GM12878 (cell line): ENCODE data around the gene NFASC. TPM values are rescaled to one million over a fixed set of nuclear protein-coding genes. Genes with fewer than 3 reads are reported as not detected.

Source experiments
- ATAC-seq: fragments of 200-7000 bp; cut with Tn5 transposase; 3 replicates; pipeline ENCODE4 v1.9.1; 2020; ENCODE audit warnings: mild to moderate bottlenecking, moderate library complexity
- BruUV-seq: library from RNA; stranded (reverse); fragments of 400-500 nt; replicated peaks from 2 replicates; lab custom pipeline; 2021; lab: Mats Ljungman, UMichigan
- CTCF ChIA-PET: fragments of 300-600 bp; sonication (Branson Sonifier 250); formaldehyde crosslinking; extraction: SDS; loops from one replicate; lab custom pipeline; 2021; ENCODE audit warnings: inconsistent platforms; lab: Yijun Ruan, JAX
- POLR2A ChIA-PET: fragments of 350-600 bp; formaldehyde crosslinking; extraction: SDS; loops from one replicate; lab custom pipeline; 2021; ENCODE audit warnings: inconsistent platforms; lab: Charles Lee
- RAD21 ChIA-PET: fragments of 300-600 bp; sonication (Branson Sonifier 250); formaldehyde crosslinking; loops from one replicate; lab custom pipeline; 2023; ENCODE audit warnings: antibody characterized with exemption; ENCODE audit not compliant: unreplicated experiment; lab: Charles Lee
- SMC1A ChIA-PET: fragments of 300-600 bp; sonication (Branson Sonifier 250); formaldehyde crosslinking; loops from one replicate; lab custom pipeline; 2023; ENCODE audit not compliant: unreplicated experiment, uncharacterized antibody; lab: Charles Lee
- DNase-seq: peaks from one replicate; pipeline ENCODE4 v3.0.0-alpha.2; 2011; ENCODE audit warnings: low read depth, low spot score
- FAIRE-seq: peaks from 3 replicates; lab custom pipeline; 2011; peaks lifted over from hg19 to GRCh38; lab: Jason Lieb, UNC
- H2AFZ ChIP-seq: 2 replicates; pipeline ENCODE4 v1.6.0; 2011; ENCODE audit warnings: low read depth, low read length, control low read depth; ENCODE audit not compliant: control insufficient read depth
- H3K27ac ChIP-seq: 2 replicates; pipeline ENCODE4 v1.5.1; 2011; ENCODE audit warnings: control low read depth; ENCODE audit not compliant: control insufficient read depth, insufficient read depth
- H3K27me3 ChIP-seq, 2 experiments: replicated peaks in 1 of 2; 2 replicates each; pipeline versions ENCODE4 v1.6.0 to v1.6.1; 2011; ENCODE audit warnings: low read length in 1 of 2; ENCODE audit not compliant: control insufficient read depth in 2 of 2, insufficient read depth in 2 of 2
- H3K36me3 ChIP-seq, 2 experiments: 2 replicates each; pipeline ENCODE4 v1.5.1; 2011; ENCODE audit warnings: low read length in 1 of 2; ENCODE audit not compliant: control insufficient read depth in 2 of 2, insufficient read depth in 2 of 2
- H3K4me1 ChIP-seq: 2 replicates; pipeline ENCODE4 v1.6.1; 2011; ENCODE audit warnings: mild to moderate bottlenecking, low read length, moderate library complexity, mixed read lengths; ENCODE audit not compliant: control insufficient read depth, insufficient read depth
- H3K4me2 ChIP-seq: 2 replicates; pipeline ENCODE4 v1.6.0; 2011; ENCODE audit warnings: control low read depth; ENCODE audit not compliant: control insufficient read depth, insufficient read depth
- H3K4me3 ChIP-seq: fragments of 200-600 bp; sonication (generic); 2 replicates; pipeline ENCODE4 v1.5.1; 2016
- H3K79me2 ChIP-seq: 2 replicates; pipeline ENCODE4 v1.6.0; 2011; ENCODE audit warnings: low read length; ENCODE audit not compliant: control insufficient read depth, insufficient read depth
- H3K9ac ChIP-seq: 2 replicates; pipeline ENCODE4 v1.8.0; 2011; ENCODE audit warnings: low read length, control low read depth, mixed read lengths; ENCODE audit not compliant: control insufficient read depth, insufficient read depth
- H3K9me3 ChIP-seq: replicated peaks from 3 replicates; pipeline ENCODE4 v1.5.1; 2011; ENCODE audit warnings: mild to moderate bottlenecking, low read length; ENCODE audit not compliant: control insufficient read depth, insufficient read depth
- H4K20me1 ChIP-seq: 2 replicates; pipeline ENCODE4 v1.6.0; 2011; ENCODE audit not compliant: control insufficient read depth, insufficient read depth
- ATF7 ChIP-seq: fragments of 450-650 bp; IDR thresholded peaks from 2 replicates; pipeline ENCODE4 v1.6.1; 2016; ENCODE audit warnings: low read depth, mild to moderate bottlenecking
- EP300 ChIP-seq, 2 experiments: fragments of 150-350 bp in 1 of 2; IDR thresholded peaks; 2 replicates each; pipeline ENCODE4 v1.6.1; 2011 to 2012; ENCODE audit warnings: low read depth in 2 of 2, low read length in 2 of 2, borderline replicate concordance in 1 of 2, improper control_type of control experiment in 1 of 2, inconsistent platforms in 1 of 2; ENCODE audit not compliant: control insufficient read depth in 1 of 2
- FOXK2 ChIP-seq: fragments of 450-650 bp; IDR thresholded peaks from 2 replicates; pipeline ENCODE4 v1.6.1; 2017; ENCODE audit warnings: mild to moderate bottlenecking, moderate library complexity
- LARP7 ChIP-seq: fragments of 450-650 bp; IDR thresholded peaks from 2 replicates; pipeline ENCODE4 v1.6.1; 2017; ENCODE audit warnings: mild to moderate bottlenecking
- MEF2B ChIP-seq: fragments of 450-650 bp; IDR thresholded peaks from 2 replicates; pipeline ENCODE4 v1.6.1; 2018; ENCODE audit warnings: mild to moderate bottlenecking, moderate library complexity; ENCODE audit not compliant: partially characterized antibody, poor library complexity, severe bottlenecking
- POLR2AphosphoS2 ChIP-seq: IDR thresholded peaks from 2 replicates; pipeline ENCODE4 v1.6.1; 2011; ENCODE audit warnings: low read depth, mild to moderate bottlenecking, low read length, improper control_type of control experiment, moderate library complexity
- RAD21 ChIP-seq: IDR thresholded peaks from 2 replicates; pipeline ENCODE4 v1.6.1; 2011; ENCODE audit warnings: mild to moderate bottlenecking, low read depth, low read length, moderate library complexity; ENCODE audit not compliant: insufficient read depth
- RBBP5 ChIP-seq: fragments of 200-600 bp; sonication (generic); conservative IDR thresholded peaks from 2 replicates; pipeline ENCODE4 v1.6.1; 2016
- SMAD1 ChIP-seq: fragments of 450-650 bp; IDR thresholded peaks from 2 replicates; pipeline ENCODE4 v1.6.1; 2018; ENCODE audit warnings: mild to moderate bottlenecking, low read depth; ENCODE audit not compliant: partially characterized antibody
- SUPT20H ChIP-seq: IDR thresholded peaks from 2 replicates; pipeline ENCODE4 v1.6.1; 2011; ENCODE audit warnings: low read depth, mild to moderate bottlenecking, low read length, moderate library complexity, borderline replicate concordance; ENCODE audit not compliant: control insufficient read depth
- YY1 ChIP-seq: IDR thresholded peaks from 2 replicates; pipeline ENCODE4 v1.6.1; 2011; ENCODE audit warnings: low read depth, mild to moderate bottlenecking, low read length
- WGBS: methylation state at CpG from one replicate; pipeline ENCODE4 v1.1.6; 2016; ENCODE audit warnings: low lambda C conversion rate; ENCODE audit not compliant: insufficient replicate concordance, insufficient coverage; ENCODE audit errors: missing lambda C conversion rate; 5-methylcytosine and 5-hydroxymethylcytosine counted together
- in situ Hi-C: fragments of 300-500 bp; cut with MboI; formaldehyde crosslinking; loops from 9 replicates; pipeline ENCODE4 v1.14.3; 2018; ENCODE audit warnings: mixed read lengths
- intact Hi-C: fragments of 100-400 bp; cut with micrococcal nuclease; formaldehyde crosslinking; loops from one replicate; pipeline ENCODE4 v1.14.2; 2022; ENCODE audit not compliant: unreplicated experiment
- polyA plus RNA-seq, 11 experiments: library from polyadenylated mRNA; depleted of rRNA in 4 of 11; unstranded in 6 of 11; stranded (reverse) in 5 of 11; fragments of >200 nt; fragmentation: Nextera tagmentation in 4 of 11; fragmentation: Illumina TruSeq in 1 of 11; extraction: Ambion mirVana in 4 of 11; extraction: Trizol in 1 of 11; gene quantifications; 1 replicate in 1 of 11; 2 replicates in 10 of 11; pipeline versions ENCODE4 v1.2.1 to v1.2.3, GENCODE V29; 2011 to 2016; ENCODE audit warnings: inconsistent platforms in 2 of 11, missing spikeins in 2 of 11, low read depth in 1 of 11
- total RNA-seq, 4 experiments: library from RNA; depleted of rRNA in 3 of 4; stranded (reverse); fragments of >200 nt in 3 of 4; fragmentation: Illumina TruSeq in 1 of 4; extraction: Trizol in 1 of 4; gene quantifications; 2 replicates each; pipeline versions ENCODE4 v1.2.1 to v1.2.3, GENCODE V29; 2013 to 2021
- TF ChIP-seq, protein P1 (sequence below): fragments of 150-350 bp; IDR thresholded peaks from 2 replicates; pipeline ENCODE4 v1.6.1; 2016; ENCODE audit warnings: low read depth, low read length
- TF ChIP-seq, protein P2 (sequence below): fragments of 450-650 bp; IDR thresholded peaks from 2 replicates; pipeline ENCODE4 v1.6.1; 2017; ENCODE audit warnings: mild to moderate bottlenecking, moderate library complexity
- TF ChIP-seq, protein P3 (sequence below): IDR thresholded peaks from 2 replicates; pipeline ENCODE4 v1.6.1; 2011; ENCODE audit warnings: low read depth, low read length, improper control_type of control experiment, borderline replicate concordance

Gene NFASC
- total and polyA plus RNA-seq, 10 of the 15 experiments (the other 5 are each of a cell fraction or from before 2014, with no cell fraction given) = 0.04 to 0.31 (median 0.12) TPM; not detected in 4

GRCh38 chr1:205069371-205070125 lies 198.9 kb downstream of the NFASC start:
- Histone ChIP-seq H4K20me1 (no peaks in the 10 kb centered on the region), H3K4me2 (no peak overlapping the region), H3K9me3 (no peaks in the 10 kb centered on the region), H3K4me1 (no peaks in the 10 kb centered on the region), H3K79me2 (no peaks in the 10 kb centered on the region), H3K4me3 (no peak overlapping the region), H3K27ac (no peak overlapping the region), H3K36me3 (no peaks in the 10 kb centered on the region), H3K27me3 (no peaks in the 10 kb centered on the region), H2AFZ (no peak overlapping the region), H3K9ac (no peak overlapping the region)
- ATAC-seq (no peak), FAIRE-seq (no peak), DNase-seq (no peak)
- in situ Hi-C loops (no loop called here), intact Hi-C loops (no loop called here)
- SMC1A ChIA-PET = interaction anchor here (1.1 to 1.7 kb wide), 2 partner anchors 93 to 186 kb away, joined by 3 to 5 read pairs; no protein-coding TSS in a partner anchor
- CTCF ChIA-PET = interaction anchor here (0.5 to 1.1 kb wide), 3 partner anchors 8 to 72 kb away, joined by 3 to 5 read pairs (median 3); no protein-coding TSS in a partner anchor
- WGBS = 54% methylated on average over 42 of the region's 42 CpGs
- POLR2A ChIA-PET = interaction anchor here (0.6 kb wide), 1 partner anchor 631 kb away, joined by 3 read pairs; no protein-coding TSS in a partner anchor
- RAD21 ChIA-PET = interaction anchor here (0.8 kb wide), 1 partner anchor 123 kb away, joined by 3 read pairs; no protein-coding TSS in a partner anchor
- no TSS peak for BruUV-seq
- TF ChIP-seq EP300 (IDR thresholded peaks at IDR 0.05; ENCODE audit: borderline replicate concordance in 1 of 2, control insufficient read depth in 1 of 2, low read depth in 2 of 2, low read length in 2 of 2) (no peak), FOXK2 (no peak), LARP7 (no peak), RBBP5 (no peak), SMAD1 (no peak), SUPT20H (no peak), YY1 (no peak), MEF2B (no peak), ATF7 (no peak), POLR2AphosphoS2 (no peak), RAD21 (no peak)
- TF ChIP-seq, protein P1, sequence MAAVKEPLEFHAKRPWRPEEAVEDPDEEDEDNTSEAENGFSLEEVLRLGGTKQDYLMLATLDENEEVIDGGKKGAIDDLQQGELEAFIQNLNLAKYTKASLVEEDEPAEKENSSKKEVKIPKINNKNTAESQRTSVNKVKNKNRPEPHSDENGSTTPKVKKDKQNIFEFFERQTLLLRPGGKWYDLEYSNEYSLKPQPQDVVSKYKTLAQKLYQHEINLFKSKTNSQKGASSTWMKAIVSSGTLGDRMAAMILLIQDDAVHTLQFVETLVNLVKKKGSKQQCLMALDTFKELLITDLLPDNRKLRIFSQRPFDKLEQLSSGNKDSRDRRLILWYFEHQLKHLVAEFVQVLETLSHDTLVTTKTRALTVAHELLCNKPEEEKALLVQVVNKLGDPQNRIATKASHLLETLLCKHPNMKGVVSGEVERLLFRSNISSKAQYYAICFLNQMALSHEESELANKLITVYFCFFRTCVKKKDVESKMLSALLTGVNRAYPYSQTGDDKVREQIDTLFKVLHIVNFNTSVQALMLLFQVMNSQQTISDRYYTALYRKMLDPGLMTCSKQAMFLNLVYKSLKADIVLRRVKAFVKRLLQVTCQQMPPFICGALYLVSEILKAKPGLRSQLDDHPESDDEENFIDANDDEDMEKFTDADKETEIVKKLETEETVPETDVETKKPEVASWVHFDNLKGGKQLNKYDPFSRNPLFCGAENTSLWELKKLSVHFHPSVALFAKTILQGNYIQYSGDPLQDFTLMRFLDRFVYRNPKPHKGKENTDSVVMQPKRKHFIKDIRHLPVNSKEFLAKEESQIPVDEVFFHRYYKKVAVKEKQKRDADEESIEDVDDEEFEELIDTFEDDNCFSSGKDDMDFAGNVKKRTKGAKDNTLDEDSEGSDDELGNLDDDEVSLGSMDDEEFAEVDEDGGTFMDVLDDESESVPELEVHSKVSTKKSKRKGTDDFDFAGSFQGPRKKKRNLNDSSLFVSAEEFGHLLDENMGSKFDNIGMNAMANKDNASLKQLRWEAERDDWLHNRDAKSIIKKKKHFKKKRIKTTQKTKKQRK = no peak
- TF ChIP-seq, protein P2, sequence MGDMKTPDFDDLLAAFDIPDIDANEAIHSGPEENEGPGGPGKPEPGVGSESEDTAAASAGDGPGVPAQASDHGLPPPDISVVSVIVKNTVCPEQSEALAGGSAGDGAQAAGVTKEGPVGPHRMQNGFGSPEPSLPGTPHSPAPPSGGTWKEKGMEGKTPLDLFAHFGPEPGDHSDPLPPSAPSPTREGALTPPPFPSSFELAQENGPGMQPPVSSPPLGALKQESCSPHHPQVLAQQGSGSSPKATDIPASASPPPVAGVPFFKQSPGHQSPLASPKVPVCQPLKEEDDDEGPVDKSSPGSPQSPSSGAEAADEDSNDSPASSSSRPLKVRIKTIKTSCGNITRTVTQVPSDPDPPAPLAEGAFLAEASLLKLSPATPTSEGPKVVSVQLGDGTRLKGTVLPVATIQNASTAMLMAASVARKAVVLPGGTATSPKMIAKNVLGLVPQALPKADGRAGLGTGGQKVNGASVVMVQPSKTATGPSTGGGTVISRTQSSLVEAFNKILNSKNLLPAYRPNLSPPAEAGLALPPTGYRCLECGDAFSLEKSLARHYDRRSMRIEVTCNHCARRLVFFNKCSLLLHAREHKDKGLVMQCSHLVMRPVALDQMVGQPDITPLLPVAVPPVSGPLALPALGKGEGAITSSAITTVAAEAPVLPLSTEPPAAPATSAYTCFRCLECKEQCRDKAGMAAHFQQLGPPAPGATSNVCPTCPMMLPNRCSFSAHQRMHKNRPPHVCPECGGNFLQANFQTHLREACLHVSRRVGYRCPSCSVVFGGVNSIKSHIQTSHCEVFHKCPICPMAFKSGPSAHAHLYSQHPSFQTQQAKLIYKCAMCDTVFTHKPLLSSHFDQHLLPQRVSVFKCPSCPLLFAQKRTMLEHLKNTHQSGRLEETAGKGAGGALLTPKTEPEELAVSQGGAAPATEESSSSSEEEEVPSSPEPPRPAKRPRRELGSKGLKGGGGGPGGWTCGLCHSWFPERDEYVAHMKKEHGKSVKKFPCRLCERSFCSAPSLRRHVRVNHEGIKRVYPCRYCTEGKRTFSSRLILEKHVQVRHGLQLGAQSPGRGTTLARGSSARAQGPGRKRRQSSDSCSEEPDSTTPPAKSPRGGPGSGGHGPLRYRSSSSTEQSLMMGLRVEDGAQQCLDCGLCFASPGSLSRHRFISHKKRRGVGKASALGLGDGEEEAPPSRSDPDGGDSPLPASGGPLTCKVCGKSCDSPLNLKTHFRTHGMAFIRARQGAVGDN = no peak
- TF ChIP-seq, protein P3, sequence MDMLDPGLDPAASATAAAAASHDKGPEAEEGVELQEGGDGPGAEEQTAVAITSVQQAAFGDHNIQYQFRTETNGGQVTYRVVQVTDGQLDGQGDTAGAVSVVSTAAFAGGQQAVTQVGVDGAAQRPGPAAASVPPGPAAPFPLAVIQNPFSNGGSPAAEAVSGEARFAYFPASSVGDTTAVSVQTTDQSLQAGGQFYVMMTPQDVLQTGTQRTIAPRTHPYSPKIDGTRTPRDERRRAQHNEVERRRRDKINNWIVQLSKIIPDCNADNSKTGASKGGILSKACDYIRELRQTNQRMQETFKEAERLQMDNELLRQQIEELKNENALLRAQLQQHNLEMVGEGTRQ = no peak
